Kidney (tissue), 22 donors: ENCODE measurements around the gene ANO1. TPM values are rescaled to one million over a fixed set of nuclear protein-coding genes. Genes with fewer than 3 reads are reported as not detected.

Source experiments
- DNase-seq, 5 donors: peaks; one replicate each; pipeline ENCODE4 v3.0.0-alpha.2; 2013 to 2020
- FAIRE-seq: peaks from 2 replicates; lab custom pipeline; 2012; peaks lifted over from hg19 to GRCh38; lab: Jason Lieb, UNC
- H3K27ac ChIP-seq, 2 donors: one replicate each; pipeline ENCODE4 v1.7.0; 2013; ENCODE audit warnings: low read depth in 2 of 2, low read length in 2 of 2, inconsistent platforms in 1 of 2
- H3K27me3 ChIP-seq: one replicate; pipeline ENCODE4 v1.7.1; 2013; ENCODE audit warnings: low read length, inconsistent platforms; ENCODE audit not compliant: control insufficient read depth, insufficient read depth
- H3K36me3 ChIP-seq, 3 donors: one replicate each; pipeline versions ENCODE4 v1.7.0 to v1.7.1; 2013; ENCODE audit warnings: low read length in 3 of 3, control low read depth in 1 of 3, inconsistent platforms in 1 of 3; ENCODE audit not compliant: insufficient read depth in 3 of 3, control insufficient read depth in 2 of 3
- H3K4me1 ChIP-seq, 3 donors: one replicate each; pipeline versions ENCODE4 v1.7.0 to v1.7.1; 2013; ENCODE audit warnings: low read length in 3 of 3, inconsistent platforms in 1 of 3, low read depth in 1 of 3; ENCODE audit not compliant: control insufficient read depth in 2 of 3, insufficient read depth in 2 of 3
- H3K4me3 ChIP-seq, 3 donors: one replicate each; pipeline versions ENCODE4 v1.7.0 to v1.8.1; 2013; ENCODE audit warnings: low read length in 3 of 3, control low read depth in 1 of 3, inconsistent platforms in 1 of 3
- H3K9ac ChIP-seq, 3 donors: one replicate each; pipeline versions ENCODE4 v1.7.0 to v1.7.1; 2013; ENCODE audit warnings: low read length in 3 of 3, control low read depth in 1 of 3, inconsistent platforms in 1 of 3
- H3K9me3 ChIP-seq, 3 donors: one replicate each; pipeline versions ENCODE4 v1.7.0 to v1.7.1; 2013; ENCODE audit warnings: low read length in 3 of 3, control low read depth in 1 of 3, inconsistent platforms in 1 of 3; ENCODE audit not compliant: control insufficient read depth in 2 of 3, insufficient read depth in 1 of 3
- intact Hi-C: fragments of 100-400 bp; cut with DNase I; formaldehyde crosslinking; loops from one replicate; pipeline ENCODE4 v1.11.1; 2022
- long read RNA-seq, 10 donors: library from polyadenylated mRNA in 1 of 10; unstranded in 1 of 10; transcript quantifications; one replicate each; pipeline ENCODE4 v2.0.0 and lab custom pipeline, GENCODE V29; 2021 to 2026
- polyA plus RNA-seq: library from polyadenylated mRNA; stranded (reverse); fragments of 350-450 nt; fragmentation: Illumina TruSeq; extraction: RNeasy Lipid Tissue Mini Kit (QIAGEN cat#74804); gene quantifications from one replicate; pipeline ENCODE4 v1.2.3, GENCODE V29; 2014; ENCODE audit warnings: low read depth, low replicate concordance; ENCODE audit not compliant: insufficient read depth
- total RNA-seq: library from RNA; stranded (reverse); fragmentation: NEBNext Ultra II Directional; extraction: Animal tissue kit (Norgen Biotek cat#: 25700); gene quantifications from one replicate; pipeline ENCODE4 v1.2.1, GENCODE V29; 2021
- TF ChIP-seq, protein P1 (sequence below): IDR thresholded peaks from 3 replicates; pipeline ENCODE4 v1.5.1; 2012; ENCODE audit warnings: mild to moderate bottlenecking, moderate library complexity, borderline replicate concordance; ENCODE audit not compliant: insufficient read depth; ENCODE audit errors: extremely low read depth
- donor health status: control.
- donor health status: control.
- donor health status: control.
- donor health status: control.
- donor health status: control.
- donor health status: DM: yes; HTN: yes; CAD: no.
- donor health status: Normal renal cell carcinoma (clear cell type).

The ANO1 gene
- total RNA-seq (15.1 TPM), polyA plus RNA-seq (2.0 TPM)
- long read RNA-seq, donor 1, result 0 reads
- long read RNA-seq, donor 2, result 0 reads
- long read RNA-seq, donor 3, partial matches to known transcripts, result 6 of 6 reads
- long read RNA-seq, donor 3, other reads (novel, unspliced or antisense), result 0 of 6 reads
- long read RNA-seq, donor 4, result 0 reads
- long read RNA-seq, donor 5, result 0 reads
- long read RNA-seq, donor 6, result 0 reads
- long read RNA-seq, donor 7, partial matches to known transcripts, result 2 of 4 reads
- long read RNA-seq, donor 7, other reads (novel, unspliced or antisense), result 2 of 4 reads
- long read RNA-seq, donor 8, result 0 reads
- long read RNA-seq, donor 9, result 0 reads
- long read RNA-seq, donor 10, result 0 reads

DNA sequence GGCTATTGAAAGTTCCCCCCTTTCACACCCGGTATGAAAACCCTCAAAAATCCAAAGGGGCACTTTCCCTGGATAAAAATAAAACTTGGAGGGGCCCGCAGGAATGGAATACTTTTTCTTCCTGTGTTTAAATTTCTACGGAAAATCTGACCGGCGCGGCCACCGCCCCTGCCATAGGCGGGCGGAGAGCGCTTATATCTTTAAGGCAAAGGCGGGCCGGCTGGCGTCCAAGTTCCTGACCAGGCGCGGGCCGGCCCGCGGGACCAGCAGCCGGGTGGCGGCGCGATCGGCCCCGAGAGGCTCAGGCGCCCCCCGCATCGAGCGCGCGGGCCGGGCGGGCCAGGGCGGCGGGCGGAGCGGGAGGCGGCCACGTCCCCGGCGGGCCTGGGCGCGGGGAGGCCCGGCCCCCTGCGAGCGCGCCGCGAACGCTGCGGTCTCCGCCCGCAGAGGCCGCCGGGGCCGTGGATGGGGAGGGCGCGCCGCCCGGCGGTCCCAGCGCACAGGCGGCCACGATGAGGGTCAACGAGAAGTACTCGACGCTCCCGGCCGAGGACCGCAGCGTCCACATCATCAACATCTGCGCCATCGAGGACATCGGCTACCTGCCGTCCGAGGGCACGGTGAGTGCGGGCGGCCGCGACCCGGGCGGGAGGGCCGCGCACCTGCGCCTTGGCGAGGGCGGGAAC, at the start of gene ANO1:
ANO1 (plus strand) TSS at position 223 of the 686 bp plus-strand sequence; CDS start at position 513, 290 bp downstream.
- Histone ChIP-seq H3K36me3 (no peaks in the 10 kb centered on the region), H3K27ac (no peak within 1 kb of the TSS), H3K9me3 (no peaks in the 10 kb centered on the region), H3K27me3 (no peaks in the 10 kb centered on the region), H3K4me1 (no peaks in the 10 kb centered on the region), H3K9ac (no peak within 1 kb of the TSS), H3K4me3 (peak within 1 kb of the TSS in 2 of 3 donors; percentile 29 to 36)
- DNase-seq (peak in 3 of 5 donors; percentile 37 to 57 (median 55)), FAIRE-seq (no peak)
- TF ChIP-seq, protein P1, sequence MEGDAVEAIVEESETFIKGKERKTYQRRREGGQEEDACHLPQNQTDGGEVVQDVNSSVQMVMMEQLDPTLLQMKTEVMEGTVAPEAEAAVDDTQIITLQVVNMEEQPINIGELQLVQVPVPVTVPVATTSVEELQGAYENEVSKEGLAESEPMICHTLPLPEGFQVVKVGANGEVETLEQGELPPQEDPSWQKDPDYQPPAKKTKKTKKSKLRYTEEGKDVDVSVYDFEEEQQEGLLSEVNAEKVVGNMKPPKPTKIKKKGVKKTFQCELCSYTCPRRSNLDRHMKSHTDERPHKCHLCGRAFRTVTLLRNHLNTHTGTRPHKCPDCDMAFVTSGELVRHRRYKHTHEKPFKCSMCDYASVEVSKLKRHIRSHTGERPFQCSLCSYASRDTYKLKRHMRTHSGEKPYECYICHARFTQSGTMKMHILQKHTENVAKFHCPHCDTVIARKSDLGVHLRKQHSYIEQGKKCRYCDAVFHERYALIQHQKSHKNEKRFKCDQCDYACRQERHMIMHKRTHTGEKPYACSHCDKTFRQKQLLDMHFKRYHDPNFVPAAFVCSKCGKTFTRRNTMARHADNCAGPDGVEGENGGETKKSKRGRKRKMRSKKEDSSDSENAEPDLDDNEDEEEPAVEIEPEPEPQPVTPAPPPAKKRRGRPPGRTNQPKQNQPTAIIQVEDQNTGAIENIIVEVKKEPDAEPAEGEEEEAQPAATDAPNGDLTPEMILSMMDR, result no peak
- intact Hi-C loops, result no loop called here

DNA sequence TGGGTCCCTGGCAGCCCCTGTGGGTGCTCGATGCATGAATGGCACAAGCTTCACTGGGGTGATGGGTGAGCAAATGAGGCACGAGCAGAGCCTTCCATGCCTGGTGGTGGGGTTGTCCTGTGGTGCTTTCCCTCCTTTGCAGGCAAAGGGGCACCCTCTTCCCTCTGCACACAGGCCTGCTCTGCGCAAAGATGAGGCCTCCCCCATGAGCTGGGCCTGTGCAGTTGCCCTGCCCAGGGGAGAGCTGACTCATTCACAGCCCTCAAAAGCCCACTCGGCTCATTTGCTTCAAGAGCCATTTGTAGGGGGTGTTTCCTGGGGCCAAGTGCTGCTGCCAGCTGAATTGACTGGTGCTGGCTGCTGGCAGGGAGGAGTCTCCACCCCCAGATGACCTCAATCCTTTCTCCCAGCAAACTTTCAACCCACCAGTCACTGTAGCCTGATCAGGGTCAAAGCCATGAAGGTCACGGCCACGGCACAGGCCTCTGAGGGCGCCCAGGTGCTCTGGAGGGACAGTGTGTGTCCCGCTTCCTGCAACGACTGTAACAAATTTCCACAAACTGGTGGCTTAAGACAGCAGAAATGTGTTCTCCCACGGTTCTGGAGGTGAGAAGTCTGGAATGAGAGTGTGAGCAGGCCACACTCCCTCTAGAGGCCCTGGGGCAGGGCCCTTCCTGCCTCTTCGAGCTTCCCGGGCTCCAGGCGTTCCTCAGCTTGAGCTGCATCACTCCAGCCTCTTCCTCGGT, 48.8 kb upstream of the ANO1 start:
- TF ChIP-seq, protein P1, result no peak

DNA sequence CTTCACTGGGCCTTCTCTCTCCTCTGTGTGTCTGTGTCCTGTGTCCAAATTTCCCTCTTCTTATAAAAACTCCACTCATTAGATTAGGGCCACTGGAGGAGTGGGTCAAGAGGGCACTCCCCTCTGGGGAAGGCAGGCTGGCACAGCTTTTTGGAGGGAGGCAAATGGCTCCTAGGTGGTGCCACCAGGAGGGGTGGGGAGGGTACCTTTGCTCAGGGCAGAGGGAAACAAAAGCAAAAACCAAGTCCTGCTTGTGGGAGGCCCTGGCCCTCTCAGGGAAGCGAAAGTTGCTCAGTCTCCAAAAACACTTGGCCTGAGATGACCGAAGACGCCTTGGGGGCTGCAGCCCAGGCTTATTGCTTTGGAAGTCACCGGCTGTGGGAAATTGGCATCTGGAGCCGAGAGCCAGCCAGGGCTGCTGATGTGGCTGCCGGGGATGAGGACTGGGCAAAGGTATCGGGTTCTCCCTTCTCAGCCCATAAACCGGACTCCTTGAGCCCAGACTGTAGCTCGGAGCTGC, 48.2 kb upstream of the ANO1 start:
- Histone ChIP-seq H3K4me3 (no peak overlapping the region), H3K27me3 (no peaks in the 10 kb centered on the region), H3K9me3 (peaks cover 0 to 9% (median 0%) of the 10 kb centered on the region in 3 donors), H3K36me3 (peaks cover 0 to 2% (median 0%) of the 10 kb centered on the region in 3 donors), H3K4me1 (no peaks in the 10 kb centered on the region), H3K9ac (no peak overlapping the region), H3K27ac (no peak overlapping the region)
- TF ChIP-seq, protein P1, result no peak
- DNase-seq (peak in 1 of 5 donors; percentile 4), FAIRE-seq (no peak)
- intact Hi-C loops, result no loop called here

More for the DNA sequence above, 48.8 kb upstream of the ANO1 start:
- no peak overlapping the region for H3K9ac ChIP-seq
- peaks cover 0 to 2% (median 0%) of the 10 kb centered on the region in 3 donors for H3K36me3 ChIP-seq
- H3K27ac ChIP-seq, result no peak overlapping the region
- intact Hi-C loops, result no loop called here
- no peaks in the 10 kb centered on the region for H3K4me1 ChIP-seq
- peaks cover 0 to 9% (median 0%) of the 10 kb centered on the region in 3 donors for H3K9me3 ChIP-seq
- no peak overlapping the region for H3K4me3 ChIP-seq
- no peaks in the 10 kb centered on the region for H3K27me3 ChIP-seq
- no peak for FAIRE-seq
- DNase-seq, result peak in 3 of 5 donors; percentile 20 to 35 (median 21)
